Liver (tissue), 9 donors: ENCODE measurements around the gene ANP32A. TPM values are rescaled to one million over a fixed set of nuclear protein-coding genes. Genes with fewer than 3 reads are reported as not detected.

Source experiments
- DNase-seq: peaks from one replicate; pipeline ENCODE4 v3.0.0-alpha.2; 2017; ENCODE audit warnings: low spot score
- H3K27ac ChIP-seq, 2 donors: one replicate each; pipeline ENCODE4 v1.7.0; 2013; ENCODE audit warnings: inconsistent platforms in 2 of 2, low read length in 2 of 2, control low read depth in 1 of 2, low read depth in 1 of 2, mild to moderate bottlenecking in 1 of 2
- H3K27me3 ChIP-seq, 4 donors: one replicate each; pipeline versions ENCODE4 v1.6.1 to v1.7.0; 2013; ENCODE audit warnings: low read length in 3 of 4, inconsistent platforms in 1 of 4, mild to moderate bottlenecking in 1 of 4, moderate library complexity in 1 of 4; ENCODE audit not compliant: control insufficient read depth in 4 of 4, insufficient read depth in 4 of 4
- H3K36me3 ChIP-seq, 4 donors: one replicate each; pipeline versions ENCODE4 v1.6.1 to v1.7.0; 2013; ENCODE audit warnings: low read length in 3 of 4, mild to moderate bottlenecking in 3 of 4, low read depth in 1 of 4, moderate library complexity in 1 of 4; ENCODE audit not compliant: control insufficient read depth in 4 of 4, insufficient read depth in 3 of 4
- H3K4me1 ChIP-seq, 4 donors: one replicate each; pipeline versions ENCODE4 v1.6.1 to v1.7.0; 2013; ENCODE audit warnings: low read length in 3 of 4, mild to moderate bottlenecking in 3 of 4, moderate library complexity in 1 of 4; ENCODE audit not compliant: control insufficient read depth in 4 of 4, insufficient read depth in 4 of 4
- H3K4me3 ChIP-seq, 3 donors: one replicate each; pipeline versions ENCODE4 v1.6.1 to v1.7.0; 2013; ENCODE audit warnings: low read length in 3 of 3, control low read depth in 1 of 3, low read depth in 1 of 3, mild to moderate bottlenecking in 1 of 3
- H3K9ac ChIP-seq, 2 donors: one replicate each; pipeline ENCODE4 v1.7.0; 2013; ENCODE audit warnings: low read length in 2 of 2, mild to moderate bottlenecking in 2 of 2, moderate library complexity in 2 of 2, control low read depth in 1 of 2, low read depth in 1 of 2
- H3K9me3 ChIP-seq, 4 donors: one replicate each; pipeline versions ENCODE4 v1.6.1 to v1.7.0; 2013; ENCODE audit warnings: low read length in 3 of 4; ENCODE audit not compliant: control insufficient read depth in 4 of 4
- EGR1 ChIP-seq, 2 donors: IDR thresholded peaks; 2 replicates each; pipeline ENCODE4 v1.6.1; 2016 to 2018; ENCODE audit warnings: antibody characterized with exemption in 2 of 2, low read depth in 2 of 2
- FOXA1 ChIP-seq: IDR thresholded peaks from 2 replicates; pipeline ENCODE4 v1.6.1; 2016; ENCODE audit warnings: antibody characterized with exemption
- FOXA2 ChIP-seq: IDR thresholded peaks from 2 replicates; pipeline ENCODE4 v1.6.1; 2016; ENCODE audit warnings: antibody characterized with exemption
- GABPA ChIP-seq, 2 donors: IDR thresholded peaks in 1 of 2; conservative IDR thresholded peaks in 1 of 2; 2 replicates each; pipeline ENCODE4 v1.6.1; 2016; ENCODE audit warnings: antibody characterized with exemption in 2 of 2, mild to moderate bottlenecking in 1 of 2, moderate library complexity in 1 of 2
- HNF4A ChIP-seq, 2 donors: conservative IDR thresholded peaks; 2 replicates each; pipeline ENCODE4 v1.6.1; 2016; ENCODE audit warnings: antibody characterized with exemption in 2 of 2, mild to moderate bottlenecking in 2 of 2
- HNF4G ChIP-seq: IDR thresholded peaks from 2 replicates; pipeline ENCODE4 v1.6.1; 2016; ENCODE audit warnings: antibody characterized with exemption
- NR2F2 ChIP-seq: IDR thresholded peaks from 2 replicates; pipeline ENCODE4 v1.6.1; 2016; ENCODE audit warnings: antibody characterized with exemption
- RAD21 ChIP-seq, 2 donors: IDR thresholded peaks; 2 replicates each; pipeline ENCODE4 v1.6.1; 2016; ENCODE audit warnings: antibody characterized with exemption in 2 of 2, mild to moderate bottlenecking in 2 of 2
- RXRA ChIP-seq, 2 donors: IDR thresholded peaks; 2 replicates each; pipeline ENCODE4 v1.6.1; 2017 to 2018; ENCODE audit warnings: antibody characterized with exemption in 2 of 2, mild to moderate bottlenecking in 1 of 2
- TAF1 ChIP-seq: conservative IDR thresholded peaks from 2 replicates; pipeline ENCODE4 v1.6.1; 2016; ENCODE audit warnings: antibody characterized with exemption, mild to moderate bottlenecking
- YY1 ChIP-seq: IDR thresholded peaks from 2 replicates; pipeline ENCODE4 v1.6.1; 2016; ENCODE audit warnings: antibody characterized with exemption, mild to moderate bottlenecking
- WGBS: extraction: QIAGEN DNeasy Blood & Tissue Kit; methylation state at CpG from one replicate; pipeline ENCODE4 v1.1.7; 2013; 5-methylcytosine and 5-hydroxymethylcytosine counted together
- polyA plus RNA-seq, 2 donors: library from polyadenylated mRNA; stranded (reverse) in 1 of 2; unstranded in 1 of 2; fragments of 200-250 nt in 1 of 2; fragments of >200 nt in 1 of 2; fragmentation: Nextera tagmentation in 1 of 2; extraction: Ambion mirVana in 1 of 2; gene quantifications; one replicate each; pipeline versions ENCODE4 v1.2.1 to v1.2.3, GENCODE V29; 2013 to 2015
- total RNA-seq, 2 donors: library from RNA; depleted of rRNA; stranded (reverse); fragments of >200 nt; gene quantifications; one replicate each; pipeline ENCODE4 v1.2.3, GENCODE V29; 2014
- TF ChIP-seq, protein P1 (sequence below): IDR thresholded peaks from 2 replicates; pipeline ENCODE4 v1.6.1; 2016; ENCODE audit warnings: antibody characterized with exemption
- TF ChIP-seq, protein P2 (sequence below): IDR thresholded peaks from 2 replicates; pipeline ENCODE4 v1.6.1; 2016; ENCODE audit warnings: antibody characterized with exemption, mild to moderate bottlenecking
- TF ChIP-seq, protein P3 (sequence below): IDR thresholded peaks from 2 replicates; pipeline ENCODE4 v1.6.1; 2016; ENCODE audit warnings: antibody characterized with exemption
- donor health status: healthy.
- donor health status: healthy.
- donor health status: healthy.
- donor health status: healthy.
- donor health status: healthy.

Gene ANP32A
- total and polyA plus RNA-seq, 4 donors = 30.5 to 60.4 (median 39.4) TPM

DNA sequence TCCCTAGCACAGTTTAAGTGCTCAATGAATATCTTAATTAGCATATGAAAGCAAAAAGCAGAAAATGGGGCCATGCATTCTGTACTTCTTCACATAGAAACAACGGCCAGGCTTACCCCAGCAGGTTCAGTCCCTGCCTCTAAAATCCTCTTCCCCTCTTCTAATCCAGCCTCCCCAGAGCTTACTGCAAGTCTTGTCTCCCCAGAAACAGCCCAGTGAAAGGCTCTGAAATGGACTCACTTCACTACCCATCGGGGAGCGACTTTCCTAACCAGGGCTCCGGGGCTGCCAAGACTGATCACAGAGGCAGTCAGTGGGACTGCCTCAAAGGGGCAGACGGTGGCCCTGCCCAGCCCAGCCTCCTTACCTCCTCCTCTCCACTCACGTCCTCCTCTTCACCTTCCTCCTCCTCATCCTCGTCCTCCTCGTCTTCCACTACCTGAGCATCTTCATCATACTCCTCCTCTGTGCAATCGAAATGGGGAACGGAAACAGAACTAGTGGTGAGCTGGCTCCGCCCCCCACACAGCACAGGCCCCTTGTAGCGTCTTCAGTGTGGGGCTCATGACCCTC is 38.0 kb downstream of the ANP32A start (continued):
- TF ChIP-seq, protein P1, sequence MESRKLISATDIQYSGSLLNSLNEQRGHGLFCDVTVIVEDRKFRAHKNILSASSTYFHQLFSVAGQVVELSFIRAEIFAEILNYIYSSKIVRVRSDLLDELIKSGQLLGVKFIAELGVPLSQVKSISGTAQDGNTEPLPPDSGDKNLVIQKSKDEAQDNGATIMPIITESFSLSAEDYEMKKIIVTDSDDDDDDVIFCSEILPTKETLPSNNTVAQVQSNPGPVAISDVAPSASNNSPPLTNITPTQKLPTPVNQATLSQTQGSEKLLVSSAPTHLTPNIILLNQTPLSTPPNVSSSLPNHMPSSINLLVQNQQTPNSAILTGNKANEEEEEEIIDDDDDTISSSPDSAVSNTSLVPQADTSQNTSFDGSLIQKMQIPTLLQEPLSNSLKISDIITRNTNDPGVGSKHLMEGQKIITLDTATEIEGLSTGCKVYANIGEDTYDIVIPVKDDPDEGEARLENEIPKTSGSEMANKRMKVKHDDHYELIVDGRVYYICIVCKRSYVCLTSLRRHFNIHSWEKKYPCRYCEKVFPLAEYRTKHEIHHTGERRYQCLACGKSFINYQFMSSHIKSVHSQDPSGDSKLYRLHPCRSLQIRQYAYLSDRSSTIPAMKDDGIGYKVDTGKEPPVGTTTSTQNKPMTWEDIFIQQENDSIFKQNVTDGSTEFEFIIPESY = no peak
- TF ChIP-seq TAF1 = no peak
- TF ChIP-seq, protein P2, sequence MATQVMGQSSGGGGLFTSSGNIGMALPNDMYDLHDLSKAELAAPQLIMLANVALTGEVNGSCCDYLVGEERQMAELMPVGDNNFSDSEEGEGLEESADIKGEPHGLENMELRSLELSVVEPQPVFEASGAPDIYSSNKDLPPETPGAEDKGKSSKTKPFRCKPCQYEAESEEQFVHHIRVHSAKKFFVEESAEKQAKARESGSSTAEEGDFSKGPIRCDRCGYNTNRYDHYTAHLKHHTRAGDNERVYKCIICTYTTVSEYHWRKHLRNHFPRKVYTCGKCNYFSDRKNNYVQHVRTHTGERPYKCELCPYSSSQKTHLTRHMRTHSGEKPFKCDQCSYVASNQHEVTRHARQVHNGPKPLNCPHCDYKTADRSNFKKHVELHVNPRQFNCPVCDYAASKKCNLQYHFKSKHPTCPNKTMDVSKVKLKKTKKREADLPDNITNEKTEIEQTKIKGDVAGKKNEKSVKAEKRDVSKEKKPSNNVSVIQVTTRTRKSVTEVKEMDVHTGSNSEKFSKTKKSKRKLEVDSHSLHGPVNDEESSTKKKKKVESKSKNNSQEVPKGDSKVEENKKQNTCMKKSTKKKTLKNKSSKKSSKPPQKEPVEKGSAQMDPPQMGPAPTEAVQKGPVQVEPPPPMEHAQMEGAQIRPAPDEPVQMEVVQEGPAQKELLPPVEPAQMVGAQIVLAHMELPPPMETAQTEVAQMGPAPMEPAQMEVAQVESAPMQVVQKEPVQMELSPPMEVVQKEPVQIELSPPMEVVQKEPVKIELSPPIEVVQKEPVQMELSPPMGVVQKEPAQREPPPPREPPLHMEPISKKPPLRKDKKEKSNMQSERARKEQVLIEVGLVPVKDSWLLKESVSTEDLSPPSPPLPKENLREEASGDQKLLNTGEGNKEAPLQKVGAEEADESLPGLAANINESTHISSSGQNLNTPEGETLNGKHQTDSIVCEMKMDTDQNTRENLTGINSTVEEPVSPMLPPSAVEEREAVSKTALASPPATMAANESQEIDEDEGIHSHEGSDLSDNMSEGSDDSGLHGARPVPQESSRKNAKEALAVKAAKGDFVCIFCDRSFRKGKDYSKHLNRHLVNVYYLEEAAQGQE = no peak
- TF ChIP-seq FOXA2 = no peak

DNA sequence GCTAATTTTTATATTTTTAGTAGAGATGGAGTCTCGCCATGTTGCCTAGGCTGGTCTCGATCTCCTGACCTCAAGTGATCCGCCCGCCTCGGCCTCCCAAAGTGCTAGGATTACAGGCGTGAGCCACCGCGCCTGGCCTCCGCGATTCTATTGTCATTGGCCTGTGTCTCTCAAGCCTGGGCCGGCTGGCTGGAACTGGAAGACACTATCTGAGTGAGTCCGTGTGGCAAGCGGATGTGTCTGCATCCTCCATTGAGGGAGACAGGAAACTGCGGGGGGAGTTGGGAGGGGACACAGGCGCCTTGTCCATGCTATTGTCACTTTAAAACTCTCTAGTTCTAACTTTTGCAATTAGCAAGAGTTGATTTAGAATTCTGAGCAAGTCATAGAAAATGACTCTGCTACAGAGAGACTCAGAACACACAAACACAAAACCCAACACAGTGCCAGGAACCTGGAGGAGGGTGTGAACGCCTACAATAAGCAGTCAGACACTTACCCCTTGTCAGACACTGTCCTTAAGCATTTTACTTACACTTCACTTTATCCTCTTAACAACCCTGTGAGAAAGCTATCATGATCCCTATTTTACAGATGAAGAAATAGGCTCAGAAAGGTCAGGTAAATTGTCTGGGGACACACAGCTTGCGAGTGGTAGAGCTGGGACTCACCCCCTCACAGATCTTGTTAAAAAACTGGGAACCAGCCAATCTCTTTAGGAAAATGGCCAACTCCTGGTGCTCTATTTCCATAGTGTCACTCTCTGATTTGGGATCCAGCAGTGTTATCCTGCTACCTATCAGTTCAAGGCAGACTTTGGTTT is 38.7 kb downstream of the ANP32A start:
- Histone ChIP-seq H3K27ac (peak overlapping the region; percentile 29 to 41), H3K27me3 (no peaks in the 10 kb centered on the region), H3K9me3 (no peaks in the 10 kb centered on the region), H3K36me3 (peaks cover 13 to 51% (median 25%) of the 10 kb centered on the region in 4 donors), H3K4me1 (no peaks in the 10 kb centered on the region), H3K4me3 (no peak overlapping the region), H3K9ac (no peak overlapping the region)
- WGBS = 71% methylated on average over 17 of the region's 17 CpGs
- DNase-seq = no peak
- TF ChIP-seq NR2F2 = peak; percentile 44
- peak; percentile 6 to 31 for TF ChIP-seq RAD21 (IDR thresholded peaks at IDR 0.05)
- TF ChIP-seq, protein P1 = no peak
- TF ChIP-seq YY1 = peak; percentile 43
- peak; percentile 67 to 77 for TF ChIP-seq GABPA (IDR thresholded peaks at IDR 0.05 in 1 of 2, conservative IDR thresholded peaks at IDR 0.05 in 1 of 2)

DNA sequence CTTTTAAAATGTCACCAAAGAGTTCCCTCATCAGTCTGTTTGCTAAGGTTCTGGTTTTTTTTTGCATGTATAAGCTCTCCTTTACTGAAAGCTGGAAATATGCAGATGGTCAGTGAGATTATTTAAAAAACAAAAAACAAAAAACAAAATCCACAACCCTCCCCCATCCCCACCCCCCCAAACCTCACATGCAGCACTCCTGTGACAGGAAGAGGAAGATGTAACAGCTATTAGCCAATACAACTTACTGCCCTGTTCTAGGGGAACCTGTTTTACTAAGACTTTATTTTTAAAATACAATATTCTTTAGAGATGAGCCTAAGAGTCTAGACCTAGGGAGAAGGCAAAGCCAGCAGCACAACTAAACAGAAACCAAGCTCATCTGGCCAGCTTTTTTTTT is 39.5 kb downstream of the ANP32A start:
- H3K4me3 ChIP-seq = no peak overlapping the region
- peaks cover 13 to 47% (median 25%) of the 10 kb centered on the region in 4 donors for H3K36me3 ChIP-seq

More for the DNA sequence above, 39.5 kb downstream of the ANP32A start:
- Histone ChIP-seq H3K27ac (peak overlapping the region; percentile 25 to 41), H3K4me1 (no peaks in the 10 kb centered on the region), H3K9ac (no peak overlapping the region), H3K27me3 (no peaks in the 10 kb centered on the region), H3K9me3 (no peaks in the 10 kb centered on the region)
- no peak for DNase-seq
- no peak for TF ChIP-seq HNF4G
- no peak for TF ChIP-seq RAD21 (IDR thresholded peaks at IDR 0.05)
- TF ChIP-seq YY1 = no peak
- TF ChIP-seq FOXA1 = no peak
- TF ChIP-seq, protein P3, sequence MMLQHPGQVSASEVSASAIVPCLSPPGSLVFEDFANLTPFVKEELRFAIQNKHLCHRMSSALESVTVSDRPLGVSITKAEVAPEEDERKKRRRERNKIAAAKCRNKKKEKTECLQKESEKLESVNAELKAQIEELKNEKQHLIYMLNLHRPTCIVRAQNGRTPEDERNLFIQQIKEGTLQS = no peak
- TF ChIP-seq, protein P2 = no peak
- no peak for TF ChIP-seq RXRA (IDR thresholded peaks at IDR 0.05)
- TF ChIP-seq GABPA (IDR thresholded peaks at IDR 0.05 in 1 of 2, conservative IDR thresholded peaks at IDR 0.05 in 1 of 2) = no peak
- TF ChIP-seq EGR1 (IDR thresholded peaks at IDR 0.05; ENCODE audit: low read depth in 2 of 2) = no peak
- no peak for TF ChIP-seq FOXA2
- TF ChIP-seq HNF4A (conservative IDR thresholded peaks at IDR 0.05) = no peak
